Transverse colon (tissue), 4 donors: ENCODE results near the gene TNRC18.
"Not testable (repeated sequence)": the region's sequence is repeated elsewhere in the genome, so short reads cannot be mapped to it uniquely, and the experiment has no call there.

Source experiments
- POLR2AphosphoS5 ChIP-seq, 3 donors: sonication (generic); formaldehyde crosslinking; IDR thresholded peaks; one replicate each; pipeline ENCODE4 v1.6.1; 2016; ENCODE audit warnings: antibody characterized with exemption in 3 of 3
- TF ChIP-seq, protein P1 (sequence below), 5 experiments: fragments of 200-600 bp in 3 of 5; fragments of 450-650 bp in 2 of 5; sonication (generic) in 3 of 5; IDR thresholded peaks; 1 replicate in 2 of 5; 2 replicates in 3 of 5; pipeline ENCODE4 v1.5.1; 2016 to 2017; ENCODE audit warnings: antibody characterized with exemption in 5 of 5, inconsistent platforms in 3 of 5, mild to moderate bottlenecking in 2 of 5, moderate library complexity in 1 of 5

DNA sequence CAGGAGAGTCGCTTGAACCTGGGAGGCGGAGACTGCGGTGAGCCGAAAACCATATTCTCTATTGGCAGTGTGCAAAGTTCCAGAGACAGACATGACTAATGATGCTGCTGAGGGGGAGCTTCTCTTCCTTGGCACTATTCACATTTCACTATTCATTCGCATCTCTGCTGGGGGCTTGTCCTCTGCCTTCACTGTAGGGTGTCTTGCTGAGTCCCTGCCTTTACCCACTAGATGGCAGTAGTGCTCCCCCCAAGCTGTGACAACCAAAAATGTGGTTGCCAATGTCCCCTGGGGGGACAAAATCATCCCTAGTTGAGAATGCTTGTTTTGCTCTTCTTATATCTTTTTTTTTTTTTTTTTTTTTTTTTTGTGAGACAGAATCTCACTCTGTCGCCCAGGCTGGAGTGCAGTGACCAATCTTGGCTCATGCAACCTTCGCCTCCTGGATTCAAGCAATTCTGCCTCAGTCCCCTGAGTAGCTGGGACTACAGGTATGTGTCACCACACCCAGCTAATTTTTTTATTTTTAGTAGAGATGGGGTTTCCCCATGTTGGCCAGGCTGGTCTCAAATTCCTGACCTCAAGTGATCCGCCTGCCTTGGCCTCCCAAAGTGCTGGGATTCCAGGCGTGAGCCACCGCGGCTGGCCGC lies 57.5 kb downstream of the TNRC18 start:
- TF ChIP-seq POLR2AphosphoS5 (IDR thresholded peaks at IDR 0.05) = not testable (repeated sequence)
- TF ChIP-seq, protein P1, sequence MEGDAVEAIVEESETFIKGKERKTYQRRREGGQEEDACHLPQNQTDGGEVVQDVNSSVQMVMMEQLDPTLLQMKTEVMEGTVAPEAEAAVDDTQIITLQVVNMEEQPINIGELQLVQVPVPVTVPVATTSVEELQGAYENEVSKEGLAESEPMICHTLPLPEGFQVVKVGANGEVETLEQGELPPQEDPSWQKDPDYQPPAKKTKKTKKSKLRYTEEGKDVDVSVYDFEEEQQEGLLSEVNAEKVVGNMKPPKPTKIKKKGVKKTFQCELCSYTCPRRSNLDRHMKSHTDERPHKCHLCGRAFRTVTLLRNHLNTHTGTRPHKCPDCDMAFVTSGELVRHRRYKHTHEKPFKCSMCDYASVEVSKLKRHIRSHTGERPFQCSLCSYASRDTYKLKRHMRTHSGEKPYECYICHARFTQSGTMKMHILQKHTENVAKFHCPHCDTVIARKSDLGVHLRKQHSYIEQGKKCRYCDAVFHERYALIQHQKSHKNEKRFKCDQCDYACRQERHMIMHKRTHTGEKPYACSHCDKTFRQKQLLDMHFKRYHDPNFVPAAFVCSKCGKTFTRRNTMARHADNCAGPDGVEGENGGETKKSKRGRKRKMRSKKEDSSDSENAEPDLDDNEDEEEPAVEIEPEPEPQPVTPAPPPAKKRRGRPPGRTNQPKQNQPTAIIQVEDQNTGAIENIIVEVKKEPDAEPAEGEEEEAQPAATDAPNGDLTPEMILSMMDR (IDR thresholded peaks at IDR 0.05) = peak; percentile 79 to 90 (median 84)
